ENCODE results near the gene NQO2. TPM values are rescaled to one million over a fixed set of nuclear protein-coding genes. Genes with fewer than 3 reads are reported as not detected.

NQO2 gene
- total and polyA plus RNA-seq, 2 of the 13 experiments (the other 11 are each of a cell fraction or from before 2014, with no cell fraction given), result 32.2 to 56.5 TPM

GRCh38 chr6:2989332-2990247 is 10.1 kb upstream of the NQO2 start (continued):
- TF ChIP-seq, protein P1, sequence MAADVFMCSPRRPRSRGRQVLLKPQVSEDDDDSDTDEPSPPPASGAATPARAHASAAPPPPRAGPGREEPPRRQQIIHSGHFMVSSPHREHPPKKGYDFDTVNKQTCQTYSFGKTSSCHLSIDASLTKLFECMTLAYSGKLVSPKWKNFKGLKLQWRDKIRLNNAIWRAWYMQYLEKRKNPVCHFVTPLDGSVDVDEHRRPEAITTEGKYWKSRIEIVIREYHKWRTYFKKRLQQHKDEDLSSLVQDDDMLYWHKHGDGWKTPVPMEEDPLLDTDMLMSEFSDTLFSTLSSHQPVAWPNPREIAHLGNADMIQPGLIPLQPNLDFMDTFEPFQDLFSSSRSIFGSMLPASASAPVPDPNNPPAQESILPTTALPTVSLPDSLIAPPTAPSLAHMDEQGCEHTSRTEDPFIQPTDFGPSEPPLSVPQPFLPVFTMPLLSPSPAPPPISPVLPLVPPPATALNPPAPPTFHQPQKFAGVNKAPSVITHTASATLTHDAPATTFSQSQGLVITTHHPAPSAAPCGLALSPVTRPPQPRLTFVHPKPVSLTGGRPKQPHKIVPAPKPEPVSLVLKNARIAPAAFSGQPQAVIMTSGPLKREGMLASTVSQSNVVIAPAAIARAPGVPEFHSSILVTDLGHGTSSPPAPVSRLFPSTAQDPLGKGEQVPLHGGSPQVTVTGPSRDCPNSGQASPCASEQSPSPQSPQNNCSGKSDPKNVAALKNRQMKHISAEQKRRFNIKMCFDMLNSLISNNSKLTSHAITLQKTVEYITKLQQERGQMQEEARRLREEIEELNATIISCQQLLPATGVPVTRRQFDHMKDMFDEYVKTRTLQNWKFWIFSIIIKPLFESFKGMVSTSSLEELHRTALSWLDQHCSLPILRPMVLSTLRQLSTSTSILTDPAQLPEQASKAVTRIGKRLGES (CRISPR knock-in tag; IDR thresholded peaks at IDR 0.05; ENCODE audit: borderline replicate concordance), result no peak
- TF ChIP-seq CBFB (CRISPR knock-in tag; IDR thresholded peaks at IDR 0.05) (no peak), HMGA1 (CRISPR knock-in tag; conservative IDR thresholded peaks at IDR 0.05) (no peak), IRF1 (CRISPR knock-in tag; IDR thresholded peaks at IDR 0.05; ENCODE audit: low read depth) (0 out of 2 replicates have a peak, but pooled peaks have one; percentile 46), SAFB2 (CRISPR knock-in tag; IDR thresholded peaks at IDR 0.05; ENCODE audit: borderline replicate concordance, low read depth) (no peak), HHEX (CRISPR knock-in tag; IDR thresholded peaks at IDR 0.05) (no peak), HNF4G (IDR thresholded peaks at IDR 0.05; ENCODE audit: borderline replicate concordance, low read depth, low read length) (no peak), HNF4G (CRISPR knock-in tag; IDR thresholded peaks at IDR 0.05; ENCODE audit: borderline replicate concordance, low read depth) (no peak), SMAD3 (CRISPR knock-in tag; IDR thresholded peaks at IDR 0.05) (peak; percentile 84; the same call in 1 of the 2 replicates), ATF2 (CRISPR knock-in tag; IDR thresholded peaks at IDR 0.05) (peak; percentile 48; the same call in 1 of the 2 replicates), PTBP1 (IDR thresholded peaks at IDR 0.05; ENCODE audit: low read depth, low read length, poor library complexity, severe bottlenecking) (no peak), ZNF329 (CRISPR knock-in tag; IDR thresholded peaks at IDR 0.05; ENCODE audit: low read depth) (no peak), ZNF317 (CRISPR knock-in tag; IDR thresholded peaks at IDR 0.05) (0 out of 2 replicates have a peak, but pooled peaks have one; percentile 14), TBL1XR1 (IDR thresholded peaks at IDR 0.05; ENCODE audit: borderline replicate concordance, low read length, partially characterized antibody) (no peak), ZNF883 (CRISPR knock-in tag; IDR thresholded peaks at IDR 0.05; ENCODE audit: not compliant biosample characterization) (no peak), PRPF4 (IDR thresholded peaks at IDR 0.05; ENCODE audit: low read depth, low read length, poor library complexity, severe bottlenecking) (no peak), ZNF569 (CRISPR knock-in tag; IDR thresholded peaks at IDR 0.05; ENCODE audit: borderline replicate concordance) (no peak), NFRKB (IDR thresholded peaks at IDR 0.05) (peak; percentile 72)
- TF ChIP-seq, protein P2, sequence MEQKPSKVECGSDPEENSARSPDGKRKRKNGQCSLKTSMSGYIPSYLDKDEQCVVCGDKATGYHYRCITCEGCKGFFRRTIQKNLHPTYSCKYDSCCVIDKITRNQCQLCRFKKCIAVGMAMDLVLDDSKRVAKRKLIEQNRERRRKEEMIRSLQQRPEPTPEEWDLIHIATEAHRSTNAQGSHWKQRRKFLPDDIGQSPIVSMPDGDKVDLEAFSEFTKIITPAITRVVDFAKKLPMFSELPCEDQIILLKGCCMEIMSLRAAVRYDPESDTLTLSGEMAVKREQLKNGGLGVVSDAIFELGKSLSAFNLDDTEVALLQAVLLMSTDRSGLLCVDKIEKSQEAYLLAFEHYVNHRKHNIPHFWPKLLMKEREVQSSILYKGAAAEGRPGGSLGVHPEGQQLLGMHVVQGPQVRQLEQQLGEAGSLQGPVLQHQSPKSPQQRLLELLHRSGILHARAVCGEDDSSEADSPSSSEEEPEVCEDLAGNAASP (CRISPR knock-in tag; IDR thresholded peaks at IDR 0.05; ENCODE audit: borderline replicate concordance), result peak; percentile 47; the same call in 1 of the 2 replicates
- TF ChIP-seq, protein P3, sequence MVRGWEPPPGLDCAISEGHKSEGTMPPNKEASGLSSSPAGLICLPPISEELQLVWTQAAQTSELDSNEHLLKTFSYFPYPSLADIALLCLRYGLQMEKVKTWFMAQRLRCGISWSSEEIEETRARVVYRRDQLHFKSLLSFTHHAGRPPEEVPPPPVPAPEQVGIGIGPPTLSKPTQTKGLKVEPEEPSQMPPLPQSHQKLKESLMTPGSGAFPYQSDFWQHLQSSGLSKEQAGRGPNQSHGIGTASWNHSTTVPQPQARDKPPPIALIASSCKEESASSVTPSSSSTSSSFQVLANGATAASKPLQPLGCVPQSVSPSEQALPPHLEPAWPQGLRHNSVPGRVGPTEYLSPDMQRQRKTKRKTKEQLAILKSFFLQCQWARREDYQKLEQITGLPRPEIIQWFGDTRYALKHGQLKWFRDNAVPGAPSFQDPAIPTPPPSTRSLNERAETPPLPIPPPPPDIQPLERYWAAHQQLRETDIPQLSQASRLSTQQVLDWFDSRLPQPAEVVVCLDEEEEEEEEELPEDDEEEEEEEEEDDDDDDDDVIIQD (CRISPR knock-in tag; IDR thresholded peaks at IDR 0.05; ENCODE audit: low read depth), result peak; percentile 21; the same call in 1 of the 2 replicates
